RPMI8226 (cell line): ENCODE data around the gene SLC7A14.

Experiments
- DNase-seq: peaks from one replicate; pipeline ENCODE4 v3.0.0-alpha.2; 2015

The SLC7A14 gene

GRCh38 chr3:170494766-170495165 is 91.1 kb downstream of the SLC7A14 start:
- no peak for DNase-seq

GRCh38 chr3:170493712-170494182 is 92.1 kb downstream of the SLC7A14 start:
- no peak for DNase-seq

- no peak for DNase-seq
Observed at GRCh38 chr3:170491901-170492300, 94.0 kb downstream of the SLC7A14 start.

- no peak for DNase-seq
Observed at GRCh38 chr3:170490828-170491560, 94.9 kb downstream of the SLC7A14 start.

DNA sequence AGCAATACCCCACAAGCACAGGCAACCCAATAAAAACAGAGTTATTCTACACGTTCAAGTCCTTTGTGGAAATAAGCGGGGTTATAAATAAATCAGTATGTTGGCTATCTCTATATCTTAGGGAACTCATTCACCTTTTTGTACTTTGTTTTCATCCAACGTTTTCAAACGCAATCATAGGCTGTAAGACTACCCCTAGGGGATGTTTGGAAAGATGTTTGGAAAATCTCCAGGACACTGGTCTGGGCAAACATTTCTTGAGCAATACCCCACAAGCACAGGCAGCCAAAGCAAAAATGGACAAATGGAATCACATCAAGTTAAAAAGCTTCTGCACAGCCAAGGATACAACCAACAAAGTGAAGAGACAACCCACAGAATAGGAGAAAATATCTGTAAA is 97.1 kb downstream of the SLC7A14 start:
- DNase-seq = no peak

- no peak for DNase-seq
Observed at GRCh38 chr3:170487031-170487430, 98.8 kb downstream of the SLC7A14 start.

DNA sequence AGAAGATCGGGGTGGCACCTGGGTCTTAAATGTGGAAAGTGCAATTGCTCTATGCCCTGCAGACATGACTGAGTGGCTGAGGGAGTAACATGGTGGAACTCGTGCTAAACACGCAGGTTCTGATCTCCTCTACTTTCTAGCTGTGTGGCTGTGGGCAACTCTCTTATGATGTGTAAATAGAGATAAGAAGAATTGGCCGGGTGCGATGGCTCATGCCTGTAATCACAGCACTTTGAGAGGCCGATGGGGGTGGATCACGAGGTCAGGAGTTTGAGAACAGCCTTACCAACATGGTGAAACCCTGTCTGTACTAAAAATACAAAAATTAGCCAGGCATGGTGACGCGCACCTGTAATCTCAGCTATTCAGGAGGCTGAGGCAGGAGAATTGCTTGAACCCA is 99.5 kb downstream of the SLC7A14 start:
- no peak for DNase-seq

- DNase-seq = no peak
Observed at GRCh38 chr3:170485696-170486095, 100.2 kb downstream of the SLC7A14 start.

- no peak for DNase-seq
Observed at GRCh38 chr3:170485294-170485693, 100.6 kb downstream of the SLC7A14 start.

DNA sequence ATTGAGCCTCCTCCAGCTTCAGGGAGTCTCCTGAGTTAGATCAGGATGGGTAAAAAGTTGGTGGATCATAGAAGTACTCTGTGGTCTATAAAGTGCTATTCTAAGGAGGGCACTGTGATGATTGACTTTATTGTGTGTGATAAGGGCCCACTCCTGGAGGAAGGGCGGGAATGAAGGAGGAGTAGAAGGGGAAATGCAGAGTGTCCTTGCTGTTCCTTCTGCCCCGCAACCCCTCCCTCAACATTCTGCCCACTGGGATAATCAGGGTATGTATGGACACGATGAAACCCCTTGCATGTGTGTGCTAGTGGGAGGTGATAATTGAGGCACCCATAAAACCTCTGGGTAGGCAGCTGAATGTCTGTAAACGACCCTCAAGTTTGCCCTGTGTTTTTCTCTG is 101.0 kb downstream of the SLC7A14 start:
- no peak for DNase-seq

DNA sequence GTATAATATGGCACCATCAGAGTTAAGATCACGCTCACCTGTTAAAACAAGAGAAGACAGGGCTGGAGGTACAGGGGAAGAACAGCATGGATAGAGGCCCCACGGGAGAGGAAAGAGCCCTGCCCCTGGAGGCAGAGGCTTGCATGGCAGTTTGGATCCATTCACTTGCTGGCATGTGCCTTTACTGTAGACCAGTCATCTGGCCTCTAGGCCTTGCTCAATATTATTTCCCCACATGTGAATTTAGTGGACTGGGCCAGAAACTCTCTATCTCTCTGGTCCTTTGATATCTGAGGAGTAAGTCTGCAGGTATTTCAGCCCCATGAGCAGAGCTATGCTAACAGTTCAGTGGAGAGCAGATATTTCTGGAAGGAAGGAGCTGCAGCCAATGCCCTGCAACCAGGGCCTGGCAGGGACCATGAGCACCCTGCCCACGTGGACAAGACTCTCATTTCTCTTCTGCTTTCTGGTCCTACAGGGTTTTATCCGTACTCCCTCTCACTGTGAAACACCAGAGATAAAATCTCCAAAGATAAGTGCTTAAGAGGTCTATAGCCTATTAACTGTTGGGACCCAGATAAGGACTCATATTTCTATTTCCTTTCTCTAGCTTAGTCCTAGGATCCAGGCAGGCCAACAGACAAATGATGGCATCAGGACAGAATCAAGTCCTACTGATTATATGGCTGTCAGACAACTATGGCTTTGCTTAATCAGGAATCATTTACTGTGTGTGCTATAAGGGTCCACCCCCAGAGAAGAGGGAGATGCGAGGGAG is 102.2 kb downstream of the SLC7A14 start:
- peak; percentile 31 for DNase-seq

DNA sequence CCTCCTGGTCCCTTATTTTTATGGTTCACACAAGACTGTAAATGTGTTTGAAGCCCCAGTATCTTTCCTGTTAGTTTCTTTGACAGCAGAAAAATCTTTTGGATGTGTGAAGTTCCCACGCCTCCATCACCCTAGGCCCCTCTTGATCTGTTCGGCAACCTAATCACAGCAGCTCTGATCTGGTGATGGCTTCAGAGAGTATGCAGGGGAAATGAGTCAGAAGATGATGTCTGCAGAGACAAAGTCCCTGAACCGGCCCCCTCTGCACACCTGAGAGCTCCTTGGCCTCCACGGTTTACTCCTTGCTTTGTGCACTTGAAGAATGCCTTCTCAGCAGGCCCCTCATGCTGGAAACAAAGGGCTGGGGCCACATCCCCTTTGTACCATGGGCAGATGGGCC is 103.7 kb downstream of the SLC7A14 start:
- DNase-seq = no peak

DNA sequence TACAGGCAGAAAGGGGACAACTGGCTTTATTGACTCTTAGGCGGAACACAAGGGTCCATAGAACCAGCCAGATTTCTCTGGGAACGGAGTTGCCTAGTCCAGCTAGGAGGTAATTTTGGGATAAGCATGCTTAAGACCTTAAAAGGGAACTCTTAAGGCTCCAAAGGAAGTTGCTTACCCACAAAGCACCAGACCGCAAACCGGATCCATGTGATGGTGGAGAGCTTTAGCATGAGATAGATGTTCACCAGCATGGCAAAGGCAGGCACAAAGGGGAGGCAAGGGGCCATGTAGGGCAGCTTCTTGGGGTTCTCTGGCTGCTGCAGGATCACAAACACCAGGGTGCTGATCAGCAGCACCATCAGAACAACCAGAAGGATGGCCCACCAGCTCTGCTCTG is 105.8 kb downstream of the SLC7A14 start:
- DNase-seq = no peak

DNA sequence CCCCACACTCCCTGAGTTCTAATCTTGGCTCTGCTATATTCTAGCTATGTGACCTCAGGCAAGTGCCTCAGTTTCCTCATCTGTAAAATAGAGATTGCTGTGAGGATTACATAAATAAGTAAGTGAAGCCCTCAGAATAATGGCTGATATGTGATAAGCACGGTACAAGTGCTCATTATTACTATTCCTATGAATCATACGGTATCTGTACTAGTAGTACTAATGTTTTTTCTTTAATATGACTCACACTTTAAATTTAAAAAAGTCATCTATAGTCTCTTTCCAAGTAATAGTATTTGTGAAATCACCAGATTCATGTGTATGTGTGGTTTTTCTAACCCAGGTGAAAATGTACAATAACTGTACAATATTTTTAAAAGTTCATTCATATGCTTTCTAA is 108.5 kb downstream of the SLC7A14 start:
- DNase-seq = no peak

- peak; percentile 32 for DNase-seq
Observed at GRCh38 chr3:170476291-170476690, 109.6 kb downstream of the SLC7A14 start.

DNA sequence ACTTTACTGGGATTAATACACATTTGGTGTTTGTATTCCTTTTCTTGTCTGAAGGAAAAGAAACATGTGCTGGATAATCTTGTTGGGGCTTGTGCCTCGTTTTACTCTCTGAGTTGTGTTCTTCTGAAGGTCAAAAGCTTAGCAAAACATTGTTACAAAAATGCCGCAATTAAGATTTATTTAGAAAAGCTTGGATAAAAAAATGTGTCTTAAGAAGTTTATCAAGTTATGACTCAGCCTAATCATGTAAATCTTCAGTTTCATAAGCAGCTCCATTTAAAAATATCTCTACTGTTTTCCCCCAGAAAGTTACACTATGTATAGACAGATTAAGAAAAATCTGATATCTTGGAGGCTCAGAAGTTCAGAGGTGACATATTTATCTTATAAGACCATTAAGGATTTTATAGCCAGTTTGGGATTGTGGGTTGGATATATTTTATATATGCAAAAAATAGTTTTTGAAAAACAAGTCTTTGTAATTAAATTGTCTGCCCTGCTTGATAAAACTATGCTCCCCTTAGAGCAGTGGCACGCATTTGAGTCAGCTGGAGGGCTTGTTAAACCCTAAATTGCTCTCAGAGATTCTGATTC is 110.7 kb downstream of the SLC7A14 start:
- no peak for DNase-seq

GRCh38 chr3:170473358-170473757 is 112.5 kb downstream of the SLC7A14 start:
- no peak for DNase-seq

- no peak for DNase-seq
Observed at GRCh38 chr3:170471149-170471548, 114.7 kb downstream of the SLC7A14 start.

DNA sequence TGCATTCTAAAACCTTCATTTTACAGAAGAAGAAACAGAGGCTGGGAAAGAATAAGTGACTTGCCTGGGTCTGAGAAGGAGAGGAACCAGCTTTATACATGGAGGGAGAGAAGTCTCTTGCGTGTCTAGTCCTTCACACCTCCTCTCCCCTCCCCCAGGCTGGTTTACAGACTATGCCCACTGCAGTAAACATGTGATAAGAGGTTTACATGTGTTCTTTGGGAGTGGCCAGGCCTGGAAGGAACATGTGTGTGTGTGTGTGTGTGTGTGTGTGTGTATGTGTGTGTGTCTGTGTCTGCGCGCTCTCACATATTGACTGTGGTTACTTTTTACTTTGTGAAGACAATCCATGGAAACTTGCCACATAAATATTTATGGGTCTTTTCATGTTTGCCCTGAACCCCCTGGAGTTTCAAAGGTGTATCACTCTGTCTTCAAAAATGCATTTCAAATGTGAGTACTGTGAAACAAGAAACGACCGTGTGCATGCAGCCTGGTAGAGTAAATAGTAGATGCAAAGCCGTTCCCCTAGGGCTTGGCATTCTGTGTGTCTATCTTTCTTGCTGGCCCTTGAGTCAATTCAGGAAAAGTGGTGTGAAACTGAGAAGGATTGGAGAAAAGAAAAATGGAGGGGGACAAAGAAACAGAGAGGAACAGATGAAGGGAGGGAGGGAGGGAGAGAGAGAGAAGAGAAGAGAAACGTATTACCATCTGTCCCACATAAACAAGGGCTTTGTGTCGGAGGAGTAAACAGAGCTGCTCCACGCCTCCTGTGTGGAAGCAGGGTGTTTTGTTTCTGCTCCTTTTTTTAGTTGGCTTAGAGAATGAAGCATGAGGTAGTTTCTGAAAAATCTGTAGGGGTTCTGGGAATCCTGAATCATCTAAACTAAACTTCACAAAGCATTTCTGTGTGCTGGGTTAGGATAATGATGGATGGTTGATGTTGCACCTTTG is 115.5 kb downstream of the SLC7A14 start:
- no peak for DNase-seq

DNA sequence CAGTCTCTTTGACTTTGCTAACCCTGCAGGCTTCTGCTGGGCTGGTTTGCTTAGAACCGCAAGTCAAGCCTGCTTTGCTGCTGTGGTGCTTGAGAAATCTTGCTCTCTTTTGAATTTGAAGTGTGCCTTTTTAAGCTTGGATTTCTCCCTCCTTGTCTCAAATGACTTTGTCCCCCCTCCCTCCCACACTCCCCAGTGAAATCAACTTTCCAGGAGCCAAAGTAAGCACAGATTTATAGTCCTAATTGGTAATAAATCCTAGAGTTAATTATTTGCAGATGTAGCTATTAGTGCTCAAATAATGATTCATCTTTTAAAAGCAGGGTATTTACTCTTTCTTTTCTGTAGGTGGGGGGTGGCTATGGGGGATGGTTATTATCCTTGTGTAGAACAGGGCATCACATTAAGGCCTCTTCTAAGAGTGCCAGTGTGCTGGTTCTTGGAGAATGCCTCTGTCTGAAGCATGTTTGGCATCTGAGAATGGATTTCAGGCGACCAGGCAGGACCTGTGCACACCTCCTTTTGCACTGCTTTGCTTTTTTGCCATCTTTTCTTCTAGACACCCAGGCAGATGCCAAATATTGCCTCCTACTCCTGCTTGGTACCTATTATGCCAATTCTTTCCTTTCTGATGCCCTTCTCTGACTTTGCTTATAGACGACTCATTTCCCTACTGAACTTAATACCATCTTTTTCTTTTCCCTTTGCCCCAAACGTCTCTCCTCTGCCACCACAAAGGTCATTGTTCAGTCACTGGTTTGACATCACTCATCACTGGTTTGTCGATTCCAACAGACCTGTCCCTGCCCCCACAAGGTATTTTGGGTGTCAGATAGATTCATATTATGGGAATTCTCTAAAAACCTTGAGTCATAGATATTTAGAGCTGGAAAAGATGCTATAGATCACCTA is 116.5 kb downstream of the SLC7A14 start:
- no peak for DNase-seq

- DNase-seq = no peak
Observed at GRCh38 chr3:170467571-170468147, 118.2 kb downstream of the SLC7A14 start.
